Stomach (tissue), 9 donors: ENCODE results near the gene CD48. TPM values are rescaled to one million over a fixed set of nuclear protein-coding genes. Genes with fewer than 3 reads are reported as not detected.
A peak's percentile ranks its signal among the peaks of the same experiment; 100 is the strongest.

ENCODE experiments used
- DNase-seq, 2 donors: peaks; one replicate each; pipeline versions ENCODE4 v3.0.0 to v3.0.0-alpha.2; 2013 to 2019
- H3K27ac ChIP-seq, 5 donors: fragments of 200-600 bp in 4 of 5; sonication (generic) in 4 of 5; one replicate each; pipeline ENCODE4 v1.5.1; 2013 to 2019; ENCODE audit warnings: mild to moderate bottlenecking in 1 of 5, moderate library complexity in 1 of 5
- H3K27me3 ChIP-seq, 3 donors: fragments of 200-600 bp; sonication (generic); one replicate each; pipeline ENCODE4 v1.5.1; 2017 to 2019; ENCODE audit warnings: mixed run types in 1 of 3
- H3K36me3 ChIP-seq, 4 donors: fragments of 200-600 bp; sonication (generic); 1 replicate in 3 of 4; 2 replicates in 1 of 4; pipeline ENCODE4 v1.5.1; 2016 to 2019
- H3K4me1 ChIP-seq, 4 donors: fragments of 200-600 bp; sonication (generic); one replicate each; pipeline ENCODE4 v1.5.1; 2016 to 2019
- H3K4me3 ChIP-seq, 4 donors: fragments of 200-600 bp; sonication (generic) in 3 of 4; one replicate each; pipeline ENCODE4 v1.5.1; 2016 to 2019; ENCODE audit warnings: mild to moderate bottlenecking in 1 of 4
- H3K9me3 ChIP-seq, 4 donors: fragments of 200-600 bp; sonication (generic); one replicate each; pipeline ENCODE4 v1.5.1; 2016 to 2019
- CTCF ChIP-seq, 7 experiments: fragments of 450-650 bp in 4 of 7; fragments of 200-600 bp in 3 of 7; sonication (generic) in 3 of 7; IDR thresholded peaks; one replicate each; pipeline ENCODE4 v1.5.1; 2016 to 2019; ENCODE audit warnings: antibody characterized with exemption in 7 of 7, control low read depth in 2 of 7, mild to moderate bottlenecking in 1 of 7
- EP300 ChIP-seq: sonication (generic); formaldehyde crosslinking; IDR thresholded peaks from one replicate; pipeline ENCODE4 v1.6.1; 2017; ENCODE audit warnings: antibody characterized with exemption
- POLR2A ChIP-seq, 4 donors: fragments of 450-650 bp; IDR thresholded peaks; one replicate each; pipeline ENCODE4 v1.6.1; 2016; ENCODE audit warnings: antibody characterized with exemption in 4 of 4, control low read depth in 2 of 4, mild to moderate bottlenecking in 1 of 4, moderate library complexity in 1 of 4
- POLR2AphosphoS5 ChIP-seq, 3 donors: sonication (generic); formaldehyde crosslinking; IDR thresholded peaks; one replicate each; pipeline ENCODE4 v1.6.1; 2016; ENCODE audit warnings: antibody characterized with exemption in 3 of 3
- WGBS, 5 donors: extraction: QIAGEN DNeasy Blood & Tissue Kit in 3 of 5; methylation state at CpG; one replicate each; pipeline versions ENCODE4 v1.1.5 to v1.1.7; 2013 to 2018; 5-methylcytosine and 5-hydroxymethylcytosine counted together
- intact Hi-C: fragments of 100-400 bp; cut with DNase I; formaldehyde crosslinking; loops from one replicate; pipeline ENCODE4 v1.15.1; 2023; ENCODE audit warnings: low total_unique reads
- polyA plus RNA-seq, 3 donors: library from polyadenylated mRNA; stranded (reverse); fragments of 200-250 nt; gene quantifications; one replicate each; pipeline ENCODE4 v1.2.3, GENCODE V29; 2013
- total RNA-seq, 5 donors: library from RNA; depleted of rRNA; stranded (reverse); fragments of >200 nt; gene quantifications; one replicate each; pipeline versions ENCODE4 v1.1.0 to v1.2.3, GENCODE V29; 2014 to 2016
- donor health status: healthy with polysubstance abuse.
- donor health status: Bipolar disorder and iron deficiency.
- donor health status: healthy.

CD48 gene
- total and polyA plus RNA-seq, 8 donors: 0.58 to 23.7 (median 8.8) TPM; not detected in 2

- Histone ChIP-seq H3K36me3 (no peaks in the 10 kb centered on the region), H3K27me3 (peaks cover 0 to 4% (median 0%) of the 10 kb centered on the region in 3 donors), H3K27ac (peak overlapping the region in 4 of 5 donors; percentile 46 to 78 (median 62)), H3K9me3 (no peaks in the 10 kb centered on the region), H3K4me3 (peak overlapping the region in 3 of 4 donors; percentile 30 to 40 (median 34)), H3K4me1 (peaks cover 0 to under 1% (median 0%) of the 10 kb centered on the region in 4 donors)
- intact Hi-C loops: no loop called here
- no peak for DNase-seq
- TF ChIP-seq POLR2AphosphoS5 (IDR thresholded peaks at IDR 0.05) (no peak), POLR2A (IDR thresholded peaks at IDR 0.05) (no peak), CTCF (IDR thresholded peaks at IDR 0.05) (no peak), EP300 (no peak)
- 65 to 78% (median 65%) methylated on average over 2 of the region's 2 CpGs for WGBS, 5 donors
Observed at GRCh38 chr1:160711276-160711601, 383 bp downstream of the CD48 start.

- Histone ChIP-seq H3K9me3 (no peaks in the 10 kb centered on the region), H3K36me3 (no peaks in the 10 kb centered on the region), H3K4me1 (peaks cover 0 to 6% (median 0%) of the 10 kb centered on the region in 4 donors), H3K27me3 (peaks cover 0 to 4% (median 0%) of the 10 kb centered on the region in 3 donors), H3K4me3 (peak overlapping the region in 3 of 4 donors; percentile 30 to 40 (median 34)), H3K27ac (peak overlapping the region in 4 of 5 donors; percentile 7 to 78 (median 60))
- TF ChIP-seq POLR2A (IDR thresholded peaks at IDR 0.05) (no peak), POLR2AphosphoS5 (IDR thresholded peaks at IDR 0.05) (no peak), CTCF (IDR thresholded peaks at IDR 0.05) (no peak)
- DNase-seq: no peak
- 64 to 76% (median 70%) methylated on average over 4 of the region's 4 CpGs for WGBS, 5 donors
- intact Hi-C loops: no loop called here
Observed at GRCh38 chr1:160710517-160711252, 937 bp downstream of the CD48 start.

GRCh38 chr1:160709715-160710114 is 1.9 kb downstream of the CD48 start:
- intact Hi-C loops: no loop called here
- WGBS, 5 donors: 30 to 83% (median 65%) methylated on average over 1 of the region's 1 CpG
- DNase-seq: no peak
- H3K27ac ChIP-seq: peak overlapping the region in 2 of 5 donors; percentile 75 to 78
- H3K4me3 ChIP-seq: peak overlapping the region in 2 of 4 donors; percentile 34 to 40
- peaks cover 0 to 15% (median 0%) of the 10 kb centered on the region in 4 donors for H3K4me1 ChIP-seq
- H3K36me3 ChIP-seq: no peaks in the 10 kb centered on the region
- H3K9me3 ChIP-seq: no peaks in the 10 kb centered on the region
- no peak for TF ChIP-seq POLR2AphosphoS5 (IDR thresholded peaks at IDR 0.05)
- no peak for TF ChIP-seq CTCF (IDR thresholded peaks at IDR 0.05)
- TF ChIP-seq POLR2A (IDR thresholded peaks at IDR 0.05): no peak
- peaks cover 0 to 4% (median 0%) of the 10 kb centered on the region in 3 donors for H3K27me3 ChIP-seq

- DNase-seq: no peak
- 71 to 86% (median 76%) methylated on average over 4 of the region's 4 CpGs for WGBS, 5 donors
- peaks cover 0 to 4% (median 0%) of the 10 kb centered on the region in 3 donors for H3K27me3 ChIP-seq
- H3K36me3 ChIP-seq: no peaks in the 10 kb centered on the region
- H3K27ac ChIP-seq: peak overlapping the region in 2 of 5 donors; percentile 75 to 78
- no peaks in the 10 kb centered on the region for H3K9me3 ChIP-seq
- intact Hi-C loops: no loop called here
- TF ChIP-seq EP300 (no peak), CTCF (IDR thresholded peaks at IDR 0.05) (no peak), POLR2AphosphoS5 (IDR thresholded peaks at IDR 0.05) (no peak)
- peaks cover 0 to 17% (median 0%) of the 10 kb centered on the region in 4 donors for H3K4me1 ChIP-seq
- H3K4me3 ChIP-seq: no peak overlapping the region
Observed at GRCh38 chr1:160708801-160709200, 2.8 kb downstream of the CD48 start.
